GM18499 (cell line): Measurements from ENCODE around the gene MRPS23.

Experiments used
- ATAC-seq: cut with Tn5 transposase; IDR thresholded peaks from one replicate; pipeline ENCODE4 v1.9.1; 2021; ENCODE audit warnings: moderate number of reproducible peaks; ENCODE audit not compliant: insufficient read depth, unreplicated experiment

Gene MRPS23

DNA sequence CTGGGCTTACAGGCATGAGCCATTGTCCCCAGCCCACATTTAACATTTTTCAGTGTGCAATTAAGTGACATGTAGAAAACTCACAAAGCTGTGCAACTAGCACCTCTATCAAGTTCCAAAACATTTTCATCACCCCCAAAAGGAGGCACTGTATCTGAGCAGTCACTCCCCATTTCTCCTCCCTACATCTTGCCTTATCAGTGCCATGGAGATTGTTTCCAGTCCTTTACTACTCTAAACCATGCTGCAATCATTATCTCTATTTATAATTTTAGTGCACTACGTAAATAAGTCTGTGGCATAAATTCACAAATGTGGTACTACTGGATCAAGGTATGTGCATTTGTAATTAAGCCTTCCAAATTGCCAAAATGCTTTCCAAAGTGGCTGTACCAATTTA is 7.6 kb downstream of the MRPS23 start:
- no peak for ATAC-seq

GRCh38 chr17:57839571-57839923 is 10.3 kb downstream of the MRPS23 start:
- no peak for ATAC-seq

DNA sequence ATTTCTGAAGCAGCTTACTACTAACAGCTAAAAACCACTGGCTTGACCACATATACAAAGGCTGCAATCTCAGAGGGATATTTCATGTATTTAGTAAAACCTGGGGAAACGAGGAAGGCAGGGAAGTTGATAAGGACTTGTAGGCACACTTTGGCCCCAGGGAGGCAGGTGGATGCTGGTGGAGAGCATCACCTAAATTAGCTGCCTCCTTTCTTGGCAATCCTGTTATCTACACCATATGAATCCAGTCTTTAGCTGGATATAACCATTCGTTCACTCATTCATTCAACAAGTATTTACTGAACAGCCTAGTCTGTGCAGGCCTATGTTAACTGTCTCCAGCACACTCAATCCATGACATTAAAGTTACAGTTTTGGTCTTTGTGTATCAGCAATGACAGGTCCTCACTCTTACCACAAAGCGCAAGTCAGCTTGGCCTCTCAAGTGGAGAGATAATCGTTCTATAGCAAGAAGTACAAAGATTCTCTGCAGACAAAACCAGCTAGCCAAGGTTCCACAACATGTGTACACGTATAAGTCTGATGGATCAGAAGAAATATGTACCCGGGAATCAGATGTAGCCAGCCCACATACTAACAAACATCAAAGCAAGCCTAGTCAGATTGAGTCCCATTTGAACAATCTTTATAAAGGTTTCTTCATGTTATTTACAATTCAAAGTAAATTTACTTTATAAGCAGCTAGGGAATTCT is 10.8 kb downstream of the MRPS23 start:
- ATAC-seq, result no peak

DNA sequence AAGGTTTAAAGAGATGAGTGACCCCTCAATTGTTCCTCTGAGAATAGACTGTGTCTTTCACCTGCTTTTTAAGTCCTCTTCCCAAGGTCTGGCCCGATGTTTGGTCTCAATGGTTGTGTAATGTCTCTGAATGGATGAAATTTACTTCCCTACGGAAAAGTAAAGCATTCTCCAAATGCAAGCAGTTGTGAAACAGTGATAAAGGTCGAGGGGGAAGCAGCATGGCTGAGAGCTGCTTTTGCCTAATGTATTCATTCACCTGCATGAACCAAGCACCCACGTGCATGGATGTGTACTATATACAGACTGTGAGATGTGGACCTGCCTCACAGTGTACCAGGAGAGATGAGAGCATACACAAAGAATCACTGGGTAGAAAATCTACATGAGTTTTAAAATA is 11.4 kb downstream of the MRPS23 start:
- no peak for ATAC-seq

GRCh38 chr17:57835333-57835900 is 14.4 kb downstream of the MRPS23 start:
- ATAC-seq, result no peak

DNA sequence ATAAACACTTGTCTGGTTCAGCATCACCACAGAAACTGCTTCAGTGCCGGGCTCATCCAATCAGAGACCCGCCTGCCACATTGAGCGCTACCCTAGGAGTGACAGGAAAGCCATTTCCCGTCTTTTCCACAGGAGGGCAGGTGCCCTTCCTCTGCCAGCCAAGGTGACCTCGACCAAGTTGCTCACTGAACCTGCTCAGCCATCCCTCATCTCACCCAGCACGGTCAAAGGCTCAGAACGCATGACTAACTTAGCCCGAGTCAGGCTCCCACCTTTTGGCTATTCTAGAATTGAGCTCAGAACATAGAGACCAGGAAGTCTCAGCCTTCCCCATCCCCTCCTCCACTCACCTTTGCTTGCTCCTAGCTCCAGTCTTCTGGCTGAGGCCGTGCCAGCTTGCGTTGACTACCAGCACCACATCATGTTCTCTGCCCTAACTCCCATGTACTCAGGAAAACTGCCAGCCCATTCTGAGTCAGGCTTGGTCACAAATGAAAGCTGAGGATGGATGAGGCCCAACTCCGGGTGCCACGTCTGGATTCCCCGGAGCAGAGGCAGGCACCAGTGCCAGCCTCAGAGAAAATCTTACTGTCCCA is 15.6 kb downstream of the MRPS23 start:
- ATAC-seq, result no peak

DNA sequence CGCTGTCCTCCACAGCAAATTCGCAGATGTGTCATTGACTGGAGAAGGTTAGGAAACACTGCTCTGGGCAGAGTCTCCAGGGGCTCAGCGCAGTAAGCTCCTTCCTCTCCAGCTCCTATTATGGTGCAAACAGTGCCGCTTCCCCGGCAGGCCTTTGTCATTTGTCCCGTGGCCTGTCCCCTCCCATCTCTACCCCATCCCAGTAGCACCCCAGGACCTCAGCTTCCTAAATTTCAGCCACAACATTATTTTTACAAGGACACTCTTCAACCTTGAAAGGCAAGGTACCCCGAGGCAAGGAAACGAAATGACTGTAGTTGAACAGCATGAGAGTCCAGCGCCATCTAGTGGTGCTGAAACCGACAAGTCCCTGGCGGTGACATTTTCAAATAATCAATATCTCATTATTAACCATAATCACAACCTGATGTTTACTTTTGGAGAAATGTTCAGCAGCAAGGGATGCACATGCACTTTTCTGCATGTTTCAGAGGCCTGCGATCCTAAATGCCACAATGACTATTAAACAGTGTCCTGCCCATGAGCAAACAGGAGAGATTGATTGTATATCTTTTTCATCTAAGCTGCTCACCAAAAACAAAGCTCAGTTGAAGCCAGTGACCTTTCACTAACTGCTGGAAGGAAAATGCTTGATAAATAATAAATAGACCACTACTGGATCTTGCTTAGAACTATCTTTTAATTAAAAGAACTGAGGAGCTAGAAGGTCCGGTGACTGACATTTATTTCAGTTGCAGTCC is 16.5 kb downstream of the MRPS23 start:
- ATAC-seq, result no peak

GRCh38 chr17:57832314-57833178 is 17.3 kb downstream of the MRPS23 start:
- no peak for ATAC-seq

- no peak for ATAC-seq
Observed at GRCh38 chr17:57830880-57831279, 19.0 kb downstream of the MRPS23 start.

GRCh38 chr17:57823469-57824401 is 26.1 kb downstream of the MRPS23 start:
- no peak for ATAC-seq

DNA sequence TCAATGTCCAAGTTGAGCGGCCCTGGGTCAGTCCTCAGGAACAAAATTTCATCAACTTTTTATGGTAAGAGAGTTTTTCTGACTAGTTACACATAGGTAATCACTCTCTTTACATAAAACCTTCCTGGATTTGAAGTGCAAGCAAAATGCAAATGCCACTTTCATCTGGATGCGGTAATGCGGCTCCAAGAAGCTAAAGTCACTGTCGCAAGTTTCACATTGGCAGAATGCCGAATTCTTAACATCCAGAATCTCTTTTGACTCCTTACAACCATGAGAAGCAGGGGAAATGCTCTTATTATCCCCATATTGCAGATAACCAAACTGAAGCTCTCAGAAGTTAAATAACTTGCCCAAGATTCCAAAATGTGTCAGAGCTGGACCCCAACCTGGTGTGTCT is 30.0 kb downstream of the MRPS23 start:
- no peak for ATAC-seq

- ATAC-seq, result no peak
Observed at GRCh38 chr17:57819285-57819684, 30.6 kb downstream of the MRPS23 start.

DNA sequence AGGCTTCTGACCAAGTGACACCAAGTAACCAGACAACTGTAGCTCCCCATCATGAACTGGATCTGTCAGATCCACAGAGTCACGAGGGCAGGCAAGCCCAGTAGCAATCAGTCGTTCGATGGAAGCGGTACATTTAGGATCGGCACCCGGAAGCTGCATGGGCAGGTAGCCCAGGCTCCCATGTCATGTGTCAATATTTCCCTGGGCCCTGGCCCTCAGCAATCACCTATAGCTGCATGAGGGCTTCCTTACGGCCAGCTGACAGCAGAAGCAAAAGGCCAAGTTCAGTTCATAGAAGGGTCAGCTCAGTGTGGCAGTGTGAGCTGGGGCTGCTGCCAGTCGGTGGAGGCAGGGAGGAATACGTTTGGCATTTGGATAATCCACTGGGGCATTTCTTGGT is 31.8 kb downstream of the MRPS23 start:
- ATAC-seq, result no peak

DNA sequence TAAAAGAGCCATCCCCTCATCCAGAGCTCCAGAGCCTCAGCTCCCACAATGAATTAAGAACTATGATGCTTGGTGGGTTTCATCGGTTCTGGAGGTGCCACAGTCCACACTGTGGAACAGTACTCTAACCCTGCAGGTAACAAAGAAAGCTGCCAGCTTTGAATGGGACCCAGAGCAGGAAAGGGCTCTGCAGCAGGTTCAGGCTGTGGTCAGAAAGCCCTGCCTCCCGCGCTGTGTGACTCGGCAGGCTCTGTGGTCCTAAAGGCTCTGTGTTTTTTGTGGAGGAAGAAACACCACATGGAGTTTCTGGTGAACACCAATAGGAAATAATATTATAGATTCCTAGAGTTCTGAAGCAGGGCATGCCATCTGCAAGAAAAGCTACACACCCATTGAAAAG is 32.5 kb downstream of the MRPS23 start:
- no peak for ATAC-seq

- no peak for ATAC-seq
Observed at GRCh38 chr17:57814421-57814820, 35.4 kb downstream of the MRPS23 start.

DNA sequence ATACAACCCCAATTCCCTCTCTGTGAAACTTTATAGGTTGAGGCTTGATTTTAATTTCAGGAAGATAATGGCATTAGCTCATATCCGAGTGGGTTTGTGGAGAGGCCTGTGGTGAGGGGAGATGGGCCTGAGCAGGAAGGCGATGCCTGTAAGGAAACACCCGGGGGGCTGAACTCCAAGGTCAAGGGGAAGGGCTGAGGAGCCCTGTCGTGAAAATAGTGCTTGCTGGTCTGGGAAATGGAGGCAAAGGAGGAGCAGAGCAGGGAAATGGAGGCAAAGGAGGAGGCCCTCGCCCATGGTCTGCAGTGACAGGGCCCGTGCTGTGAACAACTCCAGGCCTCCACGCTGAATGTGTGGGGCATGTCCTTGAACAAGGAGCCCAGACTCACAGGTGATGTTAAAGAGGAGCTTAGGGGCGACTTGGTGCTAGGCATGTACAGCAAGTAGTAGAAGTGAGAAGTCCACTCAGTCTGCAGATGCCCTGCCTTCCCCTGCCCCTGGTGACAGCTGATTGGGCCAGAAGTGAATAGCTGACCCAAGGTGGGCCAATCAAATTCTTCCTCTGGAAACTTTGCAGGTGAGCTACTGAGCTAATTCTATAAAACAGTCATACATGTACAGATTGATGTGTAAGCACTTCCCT is 38.1 kb downstream of the MRPS23 start:
- no peak for ATAC-seq

- ATAC-seq, result no peak
Observed at GRCh38 chr17:57810721-57811637, 38.9 kb downstream of the MRPS23 start.

GRCh38 chr17:57809879-57810278 is 40.0 kb downstream of the MRPS23 start:
- no peak for ATAC-seq
